CD4-positive, alpha-beta T cell (primary cell): ENCODE results near the gene ZBTB46. TPM values are rescaled to one million over a fixed set of nuclear protein-coding genes. Genes with fewer than 3 reads are reported as not detected.

Experiments used
- ATAC-seq: fragments of 200-7000 bp; cut with Tn5 transposase; one replicate; pipeline ENCODE4 v1.10.0; 2022; ENCODE audit warnings: mild to moderate bottlenecking; ENCODE audit not compliant: poor library complexity
- CTCF ChIA-PET: fragments of 350-600 bp; sonication (Branson Sonifier 250); formaldehyde crosslinking; loops from one replicate; lab custom pipeline; 2021; ENCODE audit warnings: antibody characterized with exemption, inconsistent platforms; lab: Charles Lee
- POLR2A ChIA-PET: fragments of 350-600 bp; sonication (Branson Sonifier 250); formaldehyde crosslinking; loops from one replicate; lab custom pipeline; 2021; ENCODE audit warnings: antibody characterized with exemption, inconsistent platforms; lab: Charles Lee
- DNase-seq, 14 experiments: peaks; one replicate each; pipeline ENCODE4 v3.0.0-alpha.2; 2013 to 2020; ENCODE audit warnings: mixed read lengths in 2 of 14
- H3K27ac ChIP-seq, 2 donors: one replicate each; pipeline versions ENCODE4 v1.5.1 to v1.7.0; 2013; ENCODE audit warnings: low read length in 2 of 2, low read depth in 1 of 2, mild to moderate bottlenecking in 1 of 2
- H3K27me3 ChIP-seq, 2 experiments: 1 replicate in 1 of 2; 2 replicates in 1 of 2; pipeline versions ENCODE4 v1.6.1 to v1.7.0; 2013; ENCODE audit warnings: low read length in 2 of 2, control low read depth in 1 of 2, mild to moderate bottlenecking in 1 of 2, moderate library complexity in 1 of 2; ENCODE audit not compliant: insufficient read depth in 2 of 2, control insufficient read depth in 1 of 2
- H3K36me3 ChIP-seq: one replicate; pipeline ENCODE4 v1.6.1; 2013; ENCODE audit warnings: low read length, control low read depth; ENCODE audit not compliant: insufficient read depth
- H3K4me1 ChIP-seq: one replicate; pipeline ENCODE4 v1.6.1; 2013; ENCODE audit warnings: low read length, control low read depth; ENCODE audit not compliant: insufficient read depth
- H3K4me3 ChIP-seq: one replicate; pipeline ENCODE4 v1.5.1; 2013; ENCODE audit warnings: mild to moderate bottlenecking, low read length, moderate library complexity
- H3K9me3 ChIP-seq, 2 experiments: 1 replicate in 1 of 2; 2 replicates in 1 of 2; pipeline versions ENCODE4 v1.6.1 to v1.7.0; 2013; ENCODE audit warnings: low read length in 2 of 2, mild to moderate bottlenecking in 2 of 2, control low read depth in 1 of 2, moderate library complexity in 1 of 2; ENCODE audit not compliant: control insufficient read depth in 1 of 2, insufficient read depth in 1 of 2
- H3K27ac Mint-ChIP-seq: one replicate; pipeline ENCODE4 v1.8.0; 2020; ENCODE audit warnings: mixed read lengths
- H3K27me3 Mint-ChIP-seq: one replicate; pipeline ENCODE4 v1.8.0; 2021; ENCODE audit warnings: mixed read lengths
- H3K36me3 Mint-ChIP-seq: one replicate; pipeline ENCODE4 v1.8.0; 2021; ENCODE audit warnings: low read depth, mixed read lengths
- H3K4me1 Mint-ChIP-seq: one replicate; pipeline ENCODE4 v1.8.0; 2021; ENCODE audit warnings: low read depth, mixed read lengths
- H3K4me3 Mint-ChIP-seq: one replicate; pipeline ENCODE4 v1.8.0; 2020; ENCODE audit warnings: mild to moderate bottlenecking, mixed read lengths
- H3K9me3 Mint-ChIP-seq: one replicate; pipeline ENCODE4 v1.8.0; 2020; ENCODE audit warnings: mixed read lengths
- CTCF ChIP-seq: fragments of 200-600 bp; IDR thresholded peaks from one replicate; pipeline ENCODE4 v1.8.0; 2022; ENCODE audit warnings: antibody characterized with exemption, mild to moderate bottlenecking
- intact Hi-C, 2 experiments: fragments of 100-400 bp; cut with DNase I in 1 of 2; cut with micrococcal nuclease in 1 of 2; formaldehyde crosslinking; loops; one replicate each; pipeline versions ENCODE4 v1.15.1 to v1.9.0; 2023 to 2025; cut with DNase I, micrococcal nuclease
- total RNA-seq, 174 experiments: library from RNA in 2 of 174; stranded (reverse) in 2 of 174; gene quantifications; one replicate each; pipeline ENCODE4 v1.2.3 and lab custom pipeline; 2021 to 2026

The ZBTB46 gene
- total RNA-seq, 2 experiments from 2014 or later = 0.08 to 0.34 TPM

GRCh38 chr20:63700199-63701050 is 130.6 kb downstream of the ZBTB46 start:
- POLR2A ChIA-PET = no interaction called here
- Histone ChIP-seq H3K4me1 (peaks cover 62% of the 10 kb centered on the region), H3K27me3 (no peaks in the 10 kb centered on the region), H3K9me3 (no peaks in the 10 kb centered on the region), H3K27ac (no peak overlapping the region), H3K4me3 (no peak overlapping the region), H3K36me3 (peaks cover 28% of the 10 kb centered on the region)
- Mint-ChIP-seq H3K36me3 (peaks cover 12% of the 10 kb centered on the region), H3K27ac (no peak overlapping the region), H3K27me3 (no peaks in the 10 kb centered on the region), H3K9me3 (no peaks in the 10 kb centered on the region), H3K4me3 (no peak overlapping the region), H3K4me1 (peaks cover 10% of the 10 kb centered on the region)
- TF ChIP-seq CTCF = no peak
- DNase-seq = peak in 1 of 14 experiments; percentile 29
- CTCF ChIA-PET = no interaction called here
- no peak for ATAC-seq
- intact Hi-C loops = loop anchor here in 1 of 2 experiments (10.0 kb wide), 1 partner anchor 274 kb away; the partner anchor contains the start of gene SAMD10

DNA sequence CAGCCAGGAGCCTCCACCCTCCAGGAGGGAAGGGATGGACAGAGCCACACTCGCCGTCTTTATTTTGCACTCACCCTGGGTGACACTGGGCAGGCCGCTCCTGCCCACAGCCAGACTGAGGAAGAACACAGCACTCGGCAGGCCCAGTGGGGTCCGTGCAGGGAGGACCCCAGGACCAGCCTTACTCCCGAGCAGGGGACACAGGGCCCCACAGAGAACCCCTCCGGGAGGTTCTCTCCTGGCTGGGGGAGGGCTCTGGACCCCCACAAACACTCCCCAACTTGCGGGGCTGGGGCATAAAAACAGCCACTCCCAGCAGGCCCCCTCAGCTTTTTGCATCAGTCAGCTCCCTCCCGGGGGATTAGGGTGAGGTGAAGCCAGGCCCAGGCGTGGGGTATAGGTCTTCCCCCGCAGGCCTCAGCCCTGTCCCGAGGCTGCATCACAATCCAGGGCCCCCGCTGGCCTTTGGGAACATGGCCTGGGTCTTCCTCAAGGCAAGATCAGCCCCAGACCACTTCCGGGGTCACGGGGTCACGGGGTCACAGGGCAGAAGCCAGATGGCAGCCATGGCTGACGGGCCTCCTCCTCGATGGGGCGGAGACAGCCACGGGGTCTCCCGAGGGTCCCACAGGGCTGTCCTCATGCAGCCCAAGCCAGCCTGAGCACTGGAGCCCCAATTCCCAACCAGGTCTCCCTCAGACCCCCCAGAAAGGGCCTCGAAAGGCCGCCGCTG is 131.4 kb downstream of the ZBTB46 start:
- no peak overlapping the region for H3K4me3 Mint-ChIP-seq
- ChIA-PET POLR2A (no interaction called here), CTCF (no interaction called here)
- DNase-seq (peak in 1 of 14 experiments; percentile 25), ATAC-seq (no peak)
- H3K27ac Mint-ChIP-seq = no peak overlapping the region
- Histone ChIP-seq H3K27ac (no peak overlapping the region), H3K9me3 (no peaks in the 10 kb centered on the region), H3K36me3 (peaks cover 20% of the 10 kb centered on the region), H3K27me3 (no peaks in the 10 kb centered on the region), H3K4me3 (no peak overlapping the region), H3K4me1 (peaks cover 64% of the 10 kb centered on the region)
- no peak for TF ChIP-seq CTCF
- H3K36me3 Mint-ChIP-seq = peaks cover 4% of the 10 kb centered on the region
- peaks cover 4% of the 10 kb centered on the region for H3K4me1 Mint-ChIP-seq
- intact Hi-C loops = loop anchor here in 1 of 2 experiments (10.0 kb wide), 1 partner anchor 275 kb away; the partner anchor contains the start of gene SAMD10
- H3K27me3 Mint-ChIP-seq = no peaks in the 10 kb centered on the region
- no peaks in the 10 kb centered on the region for H3K9me3 Mint-ChIP-seq

DNA sequence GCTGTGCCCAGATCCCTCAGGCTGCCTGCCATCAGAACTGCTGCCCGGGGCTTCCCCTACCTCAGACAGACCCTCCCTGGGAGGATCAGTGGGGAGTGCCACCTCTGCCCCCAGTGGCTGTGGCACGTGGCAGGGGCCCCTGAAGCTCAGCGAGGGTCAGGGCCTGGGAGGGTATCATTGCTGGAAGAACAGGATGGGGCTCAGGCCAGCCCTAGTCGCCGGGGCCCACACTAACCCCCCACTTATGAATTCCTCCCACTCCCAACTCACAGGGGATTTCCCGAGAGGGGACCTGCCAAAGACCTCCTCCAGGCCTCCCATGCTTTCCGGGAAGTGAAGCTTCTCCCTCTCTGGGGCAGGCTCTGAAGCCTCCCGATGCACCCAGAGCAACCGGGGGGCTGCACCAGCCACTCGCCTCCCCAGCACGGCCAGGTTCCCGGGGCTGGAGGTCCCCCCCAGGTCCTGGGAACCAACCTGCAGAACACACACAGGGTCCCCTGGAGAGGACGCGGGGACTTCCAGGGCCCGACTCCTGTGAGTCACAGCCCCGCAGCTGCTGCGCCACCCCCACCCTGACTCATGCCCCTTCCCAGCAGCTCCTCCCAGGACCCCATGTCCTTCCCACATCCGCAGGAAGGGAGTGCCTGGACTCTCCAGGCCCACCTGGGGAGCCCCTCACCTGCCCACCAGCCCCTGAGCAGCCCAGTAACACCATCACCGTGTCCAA is 132.2 kb downstream of the ZBTB46 start:
- ATAC-seq = no peak
- intact Hi-C loops = no loop called here
- POLR2A ChIA-PET = interaction anchor here (1.4 kb wide), 1 partner anchor 8 kb away, joined by 8 read pairs; the partner anchor contains the start of genes ARFRP1 and ZGPAT

More for the DNA sequence above, 132.2 kb downstream of the ZBTB46 start:
- Histone ChIP-seq H3K27ac (no peak overlapping the region), H3K27me3 (no peaks in the 10 kb centered on the region), H3K9me3 (no peaks in the 10 kb centered on the region), H3K4me1 (peaks cover 71% of the 10 kb centered on the region), H3K36me3 (peaks cover 13% of the 10 kb centered on the region), H3K4me3 (no peak overlapping the region)
- Mint-ChIP-seq H3K4me3 (no peak overlapping the region), H3K27me3 (no peaks in the 10 kb centered on the region), H3K36me3 (peaks cover 4% of the 10 kb centered on the region), H3K27ac (no peak overlapping the region), H3K4me1 (peaks cover 4% of the 10 kb centered on the region), H3K9me3 (no peaks in the 10 kb centered on the region)
- CTCF ChIA-PET = no interaction called here
- TF ChIP-seq CTCF = no peak
- DNase-seq = peak in 2 of 14 experiments; percentile 30 to 54
